Fibroblast of upper back skin (primary cell): ENCODE results near the gene ADIPOR2.
"Not testable (repeated sequence)": the region's sequence is repeated elsewhere in the genome, so short reads cannot be mapped to it uniquely, and the experiment has no call there.

Experiments
- DNase-seq: peaks from one replicate; pipeline ENCODE4 v3.0.0-alpha.2; 2013

ADIPOR2 gene

DNA sequence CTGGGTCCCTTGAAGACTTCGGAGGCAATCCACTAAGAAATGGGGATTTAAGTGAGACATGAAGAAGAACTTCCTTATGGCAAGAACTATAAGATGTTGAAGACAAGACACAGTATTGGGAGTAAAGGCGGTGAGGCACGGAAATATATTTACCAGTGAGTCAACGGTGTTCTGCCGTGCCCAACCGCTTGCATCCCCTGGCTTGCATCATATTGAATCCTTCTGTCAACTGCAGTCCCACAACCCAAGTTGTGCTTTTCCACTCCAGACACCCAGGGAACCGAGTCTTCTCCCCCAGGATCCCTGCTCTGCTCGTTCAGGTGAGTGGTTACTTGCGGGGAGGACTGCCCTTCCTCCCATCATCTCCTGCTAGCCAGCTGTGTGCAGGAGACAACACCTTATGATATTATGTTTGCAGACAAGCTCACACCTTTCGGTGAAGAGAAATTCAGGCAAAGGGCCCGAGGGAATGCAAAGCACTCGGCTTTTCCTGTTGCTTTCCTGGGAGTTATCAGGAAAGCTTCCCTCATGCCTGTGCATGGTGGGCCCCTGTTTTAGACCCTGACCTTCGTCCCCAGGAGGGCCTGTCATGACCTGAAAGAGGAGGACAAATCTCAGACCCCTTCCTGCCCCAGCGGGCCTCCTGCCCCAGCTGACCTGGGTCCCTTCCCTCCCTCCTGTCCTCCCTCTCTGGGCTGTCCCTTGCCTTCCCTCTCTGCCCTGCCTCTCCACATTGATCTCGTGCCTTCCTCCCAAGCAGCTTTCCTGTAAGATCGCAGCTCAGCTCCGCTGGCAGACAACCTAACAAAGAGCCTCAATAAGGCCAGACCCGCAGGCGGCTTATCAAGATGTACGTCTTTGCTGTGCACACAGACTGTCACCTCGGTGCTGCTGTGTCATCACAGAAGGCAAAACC is 125.2 kb downstream of the ADIPOR2 start:
- DNase-seq = no peak

DNA sequence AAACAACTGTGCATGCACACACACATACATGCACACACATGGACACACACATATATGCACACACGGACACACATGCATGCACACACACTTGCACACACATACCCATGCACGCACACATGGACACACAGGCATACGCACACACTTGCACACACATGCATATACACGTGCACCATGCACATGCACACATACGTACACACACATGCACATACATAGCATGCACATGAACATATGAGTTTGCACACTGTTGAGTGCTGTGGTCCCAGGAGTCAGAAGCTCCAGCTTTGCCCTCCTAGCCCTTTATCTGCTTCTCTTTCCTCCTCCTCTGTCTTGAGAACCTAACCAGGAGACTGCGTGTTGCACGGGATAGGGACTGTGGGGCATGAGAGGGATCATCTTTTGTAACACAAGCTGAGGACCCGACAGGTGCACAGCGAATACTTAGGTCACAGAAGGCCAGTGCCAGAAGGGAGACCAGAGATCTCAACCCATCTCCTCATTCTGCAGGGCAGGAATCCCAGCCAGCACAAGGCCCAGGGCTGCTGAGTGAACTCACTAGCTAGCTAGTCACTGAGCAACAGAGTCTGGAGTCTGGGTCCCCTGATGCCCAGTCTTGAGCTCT is 126.0 kb downstream of the ADIPOR2 start:
- no peak for DNase-seq

DNA sequence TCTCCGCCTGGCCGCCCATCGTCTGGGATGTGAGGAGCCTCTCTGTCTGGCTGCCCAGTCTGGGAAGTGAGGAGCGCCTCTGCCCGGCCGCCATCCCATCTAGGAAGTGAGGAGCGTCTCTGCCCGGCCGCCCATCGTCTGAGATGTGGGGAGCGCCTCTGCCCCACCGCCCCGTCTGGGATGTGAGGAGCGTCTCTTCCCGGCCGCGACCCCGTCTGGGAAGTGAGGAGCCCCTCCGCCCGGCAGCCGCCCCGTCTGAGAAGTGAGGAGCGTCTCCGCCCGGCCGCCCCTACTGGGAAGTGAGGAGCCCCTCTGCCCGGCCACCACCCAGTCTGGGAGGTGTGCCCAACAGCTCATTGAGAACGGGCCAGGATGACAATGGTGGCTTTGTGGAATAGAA is 127.1 kb downstream of the ADIPOR2 start:
- not testable (repeated sequence) for DNase-seq

DNA sequence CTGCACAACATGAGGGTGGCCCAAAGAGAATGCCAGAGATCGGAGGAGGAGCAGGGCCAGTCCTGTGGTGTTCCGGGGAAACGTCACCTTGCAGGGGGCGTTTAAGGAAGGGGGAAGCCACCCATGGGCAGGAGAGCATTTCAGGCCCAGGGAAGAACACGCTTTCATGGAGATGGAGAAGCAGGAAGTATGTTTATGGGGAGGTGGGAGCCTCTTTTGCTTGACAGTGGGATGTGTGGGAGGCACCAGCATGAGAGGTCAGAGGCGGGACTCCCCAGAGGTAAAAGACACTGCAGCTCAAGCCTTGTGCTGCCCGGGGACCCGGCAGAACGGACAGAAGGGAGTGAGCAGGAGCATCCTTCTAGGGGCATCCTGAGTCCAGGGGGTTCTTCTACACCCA is 128.2 kb downstream of the ADIPOR2 start:
- no peak for DNase-seq

DNA sequence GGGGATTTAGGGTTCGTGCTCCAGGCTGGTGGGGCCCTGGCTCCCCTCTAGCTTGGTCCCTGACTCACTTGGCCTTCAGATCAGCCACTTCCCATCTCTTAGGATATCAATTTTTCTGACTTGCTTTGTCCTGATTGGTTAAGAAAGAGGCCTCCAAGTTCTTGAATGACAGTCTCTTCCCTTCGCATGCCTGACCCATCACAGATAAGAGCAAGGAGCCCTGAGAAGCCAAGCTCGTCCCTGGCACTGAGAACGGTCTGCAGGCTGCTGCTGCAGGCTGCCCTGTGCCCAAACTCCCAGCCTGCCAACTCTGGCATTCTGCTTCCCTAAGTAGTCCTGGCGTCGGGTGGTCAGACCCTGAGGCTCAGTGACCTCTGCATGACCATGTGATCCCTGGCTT is 128.7 kb downstream of the ADIPOR2 start:
- no peak for DNase-seq

DNA sequence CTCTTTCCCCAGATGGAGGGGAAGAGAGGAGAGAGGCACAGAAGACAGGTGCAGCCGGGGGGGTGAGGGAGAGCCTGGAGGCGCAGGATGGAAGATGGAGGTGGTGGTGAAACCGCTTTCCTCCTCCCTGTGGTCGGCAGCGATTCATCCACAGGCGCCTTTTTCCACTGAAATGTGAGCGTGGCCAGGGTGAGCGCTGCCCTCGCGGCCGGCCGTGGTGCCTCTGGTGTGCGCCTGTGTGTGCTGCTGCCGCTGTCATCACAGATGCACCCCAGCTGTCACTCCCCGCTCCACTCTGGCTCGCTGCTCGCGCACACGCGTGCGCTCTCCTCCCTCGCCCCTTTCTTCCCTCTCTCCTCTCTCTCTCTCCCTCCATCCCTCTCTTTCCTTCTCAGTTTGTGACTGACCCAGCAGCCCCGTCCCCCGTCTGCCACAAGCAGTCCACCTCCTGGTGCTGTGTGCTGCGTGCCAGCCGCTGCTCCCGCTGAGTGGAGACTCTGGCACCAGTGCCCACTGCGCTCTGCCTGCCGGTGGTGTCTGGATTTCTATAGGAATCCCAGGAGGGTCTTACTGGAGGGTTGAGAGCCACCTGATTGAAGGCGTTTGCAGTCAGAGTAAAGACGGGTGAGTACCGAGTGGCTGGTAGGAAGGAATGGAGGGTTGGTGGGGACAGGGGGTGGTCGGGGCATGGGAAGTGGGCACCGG is 129.5 kb downstream of the ADIPOR2 start, which contains the start of gene LRTM2:
TSS of gene LRTM2 (plus strand) at position 375 of the 705 bp plus-strand sequence. CDS start 7,584 bp downstream, outside the sequence.
- DNase-seq = no peak

DNA sequence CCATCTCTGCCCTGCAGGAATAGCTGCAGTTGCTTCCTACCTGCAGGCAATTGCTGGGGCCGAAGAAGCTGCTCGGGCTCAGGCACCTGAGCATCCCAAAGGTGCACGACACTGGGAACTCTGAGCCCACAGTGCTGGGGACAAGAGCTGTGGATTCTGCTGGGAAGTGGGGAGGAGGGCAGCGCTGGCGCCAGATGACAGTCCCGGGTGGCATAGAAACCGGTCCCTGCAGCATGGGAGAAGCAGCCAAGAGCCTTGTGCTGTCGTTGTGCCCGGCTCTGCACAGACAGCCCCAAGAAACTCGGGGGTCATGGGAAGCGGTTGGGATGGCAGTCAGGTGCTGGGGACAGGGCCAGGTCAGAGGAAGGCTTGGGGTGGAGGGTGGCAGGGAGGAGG is 130.0 kb downstream of the ADIPOR2 start:
- no peak for DNase-seq

DNA sequence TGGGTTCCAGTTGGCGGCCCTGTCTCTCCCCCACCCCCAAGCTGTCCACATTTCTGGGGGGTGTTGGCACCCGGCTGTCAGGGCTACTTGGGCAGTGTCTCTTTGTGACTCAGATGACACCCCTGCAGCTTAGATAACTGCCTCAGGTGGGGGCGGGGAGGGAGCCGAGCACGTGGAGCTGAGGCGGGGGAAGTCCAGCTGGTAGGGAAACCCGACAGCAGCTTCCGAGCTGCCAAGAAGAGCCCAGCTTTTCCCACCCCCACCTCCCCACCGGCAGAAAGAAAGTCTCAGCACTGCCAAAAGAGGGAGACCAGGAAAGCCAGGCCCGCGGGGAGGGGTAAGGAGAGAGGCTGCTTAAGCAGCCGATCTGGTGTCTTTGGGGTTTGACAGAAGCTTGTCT is 130.9 kb downstream of the ADIPOR2 start:
- no peak for DNase-seq

DNA sequence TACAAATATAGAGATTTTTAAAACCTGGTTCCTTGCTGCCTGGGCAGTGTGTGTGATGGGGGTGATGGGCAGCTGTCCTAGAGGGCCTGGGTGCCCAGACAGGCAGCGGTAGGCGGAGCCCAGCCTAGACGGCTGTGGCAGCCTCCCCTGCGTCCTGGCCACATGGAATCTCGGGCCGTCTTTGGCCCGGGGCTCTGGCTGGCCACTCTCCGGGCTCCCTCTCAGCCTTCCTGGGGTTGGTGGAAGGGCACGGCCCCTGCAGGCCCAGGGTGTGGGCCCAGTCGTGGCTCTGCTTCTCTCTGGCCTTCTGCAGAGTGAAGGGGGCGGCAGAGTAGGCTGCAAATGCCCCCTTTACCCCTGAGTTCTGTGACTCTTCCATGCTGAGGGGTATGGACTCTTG is 131.8 kb downstream of the ADIPOR2 start:
- no peak for DNase-seq

DNA sequence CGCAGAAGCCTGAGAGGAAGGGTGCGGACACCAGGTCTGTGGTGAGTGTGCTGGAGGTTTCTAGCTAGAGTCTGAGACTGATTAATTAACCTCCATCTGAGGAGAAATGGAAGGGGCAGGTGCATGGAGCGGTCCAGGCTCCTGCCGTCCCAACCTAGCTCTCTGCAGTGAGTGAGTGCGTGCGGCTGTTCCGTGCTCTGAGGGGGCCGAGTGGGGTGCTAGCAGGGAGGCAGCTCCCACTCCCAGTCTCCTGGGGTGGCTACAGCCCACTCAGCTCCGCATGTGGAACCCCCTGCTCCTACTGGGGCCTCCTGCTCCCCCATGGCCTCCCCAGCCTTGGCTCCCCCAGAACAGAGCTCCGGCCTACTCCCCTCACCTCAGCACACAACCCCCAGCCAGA is 132.4 kb downstream of the ADIPOR2 start:
- DNase-seq = no peak

DNA sequence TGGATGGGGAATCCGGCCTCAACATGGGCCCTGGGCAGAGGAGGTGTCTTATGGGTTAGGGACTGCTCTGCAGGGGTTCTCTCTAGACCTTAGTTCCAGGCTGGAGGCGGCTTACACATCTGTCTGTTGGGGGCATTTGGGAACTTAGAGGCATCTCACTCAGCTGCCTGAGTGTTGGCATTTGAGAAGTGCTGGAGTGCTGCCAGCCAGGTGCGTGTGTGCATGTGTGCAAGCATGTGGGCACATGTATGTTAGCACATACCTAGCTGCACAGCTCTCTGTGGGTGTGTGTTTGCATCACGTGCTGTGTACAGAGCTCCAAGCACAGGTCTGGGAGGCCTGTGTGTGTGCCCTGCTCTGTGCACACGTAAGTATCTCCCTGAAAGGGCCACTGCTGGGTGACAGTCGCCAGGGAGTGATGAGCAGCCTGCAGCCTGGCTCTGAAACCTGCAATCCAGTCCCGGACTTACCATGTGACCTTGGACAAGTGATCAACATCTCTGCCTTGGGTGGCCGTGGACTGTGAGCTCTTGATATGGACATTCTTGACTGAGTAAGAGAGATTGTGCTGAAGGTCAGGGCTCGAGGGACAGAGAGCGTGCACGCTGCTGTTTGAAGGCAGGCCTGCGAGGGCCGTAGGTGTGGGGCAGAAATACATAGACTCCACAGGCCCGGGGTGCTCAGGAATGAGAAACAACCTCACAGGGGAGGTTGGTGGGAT is 134.7 kb downstream of the ADIPOR2 start:
- no peak for DNase-seq

DNA sequence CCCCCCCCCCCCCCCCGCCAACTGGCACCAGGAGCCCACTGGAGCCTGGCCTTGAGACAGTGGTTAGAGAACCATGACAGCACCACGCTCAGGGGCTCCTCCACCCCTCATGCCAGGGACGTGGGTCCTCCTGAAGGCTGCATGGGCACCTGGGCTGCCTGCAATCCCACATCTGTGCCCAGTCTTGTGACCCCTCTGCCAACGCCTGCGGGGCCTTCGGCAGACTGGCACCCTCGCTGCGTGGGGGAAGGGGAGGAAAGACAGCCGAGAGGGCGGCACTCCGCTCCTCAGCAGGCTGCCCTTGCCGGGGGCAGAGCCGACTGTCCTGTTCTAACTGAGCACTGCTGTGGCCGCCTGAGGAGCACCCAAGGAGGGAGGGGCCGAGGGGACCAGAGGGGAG is 135.5 kb downstream of the ADIPOR2 start:
- no peak for DNase-seq

DNA sequence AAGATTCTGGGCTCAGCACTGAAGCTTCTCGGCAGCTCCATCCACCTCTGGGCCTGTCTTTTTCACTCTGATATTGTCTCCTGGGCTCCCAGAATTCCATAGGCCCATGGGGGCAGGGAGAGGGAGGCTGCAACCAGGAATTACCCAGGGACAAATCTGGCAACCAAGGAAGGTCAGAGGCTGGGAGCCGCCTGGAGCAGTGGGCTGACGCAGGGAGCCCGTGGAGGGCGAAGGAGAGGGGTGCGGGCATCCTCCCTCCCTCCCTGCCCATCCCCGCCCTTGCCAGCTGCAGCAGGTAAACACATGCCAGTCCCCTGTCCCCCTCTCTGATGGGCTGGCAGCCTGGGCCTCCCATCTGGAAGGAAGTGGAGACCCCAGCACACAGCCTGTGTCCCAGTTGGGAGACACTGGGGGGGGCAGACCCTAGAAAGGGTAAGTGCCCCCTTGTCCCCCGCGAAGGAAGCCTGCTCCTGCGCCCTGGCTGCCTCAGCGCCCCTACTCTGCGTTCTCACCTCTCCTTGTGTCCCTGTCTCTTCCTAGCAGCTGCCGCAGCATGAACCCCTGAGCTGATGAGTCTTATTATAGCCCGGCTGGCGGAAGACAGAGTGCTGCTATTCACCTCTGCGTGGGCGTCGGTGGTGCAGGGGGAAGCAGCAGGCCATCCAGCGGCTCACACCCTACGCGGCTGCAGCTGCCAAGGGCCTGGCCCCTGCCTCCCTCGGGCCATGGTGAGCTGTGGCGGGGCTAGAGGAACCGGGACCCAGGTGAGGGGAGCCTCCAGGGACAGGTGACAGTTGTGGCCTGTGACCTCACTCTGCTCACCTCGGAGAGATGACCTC is 136.2 kb downstream of the ADIPOR2 start:
- DNase-seq = no peak

DNA sequence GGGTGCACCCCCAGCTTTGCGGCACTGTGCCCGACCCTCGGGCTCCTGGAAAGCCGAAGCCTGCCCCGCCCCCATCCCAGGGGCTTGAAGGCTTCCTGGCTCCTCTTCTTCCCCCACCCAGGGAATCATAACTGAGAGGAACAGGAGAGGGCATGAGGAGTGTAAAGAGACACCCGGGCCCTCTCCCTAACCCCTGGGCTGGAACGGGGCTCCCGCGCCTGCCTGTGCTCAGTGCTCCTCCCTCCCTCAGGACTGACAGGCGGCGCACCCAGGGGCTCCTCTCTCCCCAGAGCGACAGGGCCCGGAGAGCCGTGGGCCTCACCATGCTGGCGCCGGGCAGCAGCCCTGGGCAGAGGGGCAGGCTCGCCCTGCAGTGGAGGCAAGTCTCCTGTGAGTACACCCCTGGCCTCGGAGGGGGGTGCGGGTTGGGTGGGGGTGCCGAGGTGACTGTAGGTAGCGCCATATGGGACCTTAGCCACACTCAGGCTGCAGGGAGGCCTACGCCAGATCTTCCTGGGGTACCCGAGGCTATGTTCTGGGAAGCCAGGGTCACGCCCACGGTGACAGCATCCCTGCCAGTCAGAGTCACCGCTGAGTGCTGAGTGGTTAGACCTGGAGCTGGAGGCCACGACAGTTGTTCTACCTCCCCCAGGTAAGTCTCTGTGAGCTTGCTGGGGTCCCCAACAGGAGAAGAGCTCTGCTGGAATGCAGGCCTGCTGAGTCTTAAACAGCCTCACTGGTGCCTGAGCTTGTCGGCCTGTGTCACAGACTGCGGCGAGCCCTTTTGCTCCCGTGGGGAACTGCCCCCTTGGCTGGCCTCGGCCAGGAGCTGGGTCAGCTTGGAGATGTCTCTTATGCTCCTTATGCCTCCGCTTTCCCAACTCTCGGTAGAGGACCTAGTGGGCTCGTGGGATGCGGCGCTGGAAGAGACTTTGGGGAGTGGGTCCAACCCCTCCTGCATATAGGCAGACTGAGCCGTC is 137.2 kb downstream of the ADIPOR2 start:
- no peak for DNase-seq

DNA sequence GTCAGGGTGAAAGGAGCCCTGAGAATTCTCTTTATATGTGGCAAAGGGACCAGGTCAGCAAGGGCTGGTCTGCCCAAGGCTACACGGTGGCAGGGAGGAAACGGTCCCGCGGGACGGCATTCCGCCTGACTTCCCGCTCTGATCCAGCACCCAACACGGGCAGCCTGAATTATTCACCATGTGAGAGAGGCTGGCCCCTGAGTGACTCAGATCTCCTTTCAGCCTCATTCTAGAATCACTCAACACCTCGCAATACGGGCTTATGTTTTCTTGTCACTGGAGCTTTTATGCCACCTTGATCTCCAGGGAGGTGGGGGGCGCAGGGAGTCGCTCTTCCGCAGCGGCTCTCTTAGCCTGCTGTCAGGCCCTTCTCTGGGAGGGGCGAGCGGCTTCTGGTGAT is 138.0 kb downstream of the ADIPOR2 start:
- no peak for DNase-seq

DNA sequence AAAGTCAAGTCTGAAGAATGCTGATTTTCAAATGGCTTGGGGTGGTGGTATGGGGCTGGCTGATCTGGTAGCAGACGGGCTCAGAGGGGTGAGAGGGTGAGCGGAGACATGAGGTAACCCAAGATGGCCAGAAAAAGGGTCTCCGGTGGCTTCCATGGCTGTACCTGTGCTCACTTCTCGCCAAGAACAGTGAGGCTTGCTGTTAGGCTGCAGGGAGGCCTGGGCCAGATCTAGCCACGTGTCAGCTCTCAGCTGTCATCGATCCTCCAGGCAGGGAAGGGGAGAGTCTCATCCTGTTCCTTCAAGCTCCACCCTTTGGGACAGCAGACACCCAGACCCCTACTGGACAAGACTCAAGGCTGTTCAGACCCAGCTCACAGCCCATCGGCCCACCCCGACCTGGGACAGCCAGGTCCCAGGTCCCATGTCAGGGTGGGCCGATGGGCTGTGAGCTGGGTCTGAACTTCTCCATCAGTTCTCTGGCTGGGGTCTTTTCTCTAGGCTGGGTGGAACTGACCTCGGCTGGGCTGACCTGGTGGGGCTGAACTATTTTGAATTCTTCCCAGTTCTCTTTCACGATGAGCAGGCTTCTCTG is 138.5 kb downstream of the ADIPOR2 start:
- DNase-seq = no peak

DNA sequence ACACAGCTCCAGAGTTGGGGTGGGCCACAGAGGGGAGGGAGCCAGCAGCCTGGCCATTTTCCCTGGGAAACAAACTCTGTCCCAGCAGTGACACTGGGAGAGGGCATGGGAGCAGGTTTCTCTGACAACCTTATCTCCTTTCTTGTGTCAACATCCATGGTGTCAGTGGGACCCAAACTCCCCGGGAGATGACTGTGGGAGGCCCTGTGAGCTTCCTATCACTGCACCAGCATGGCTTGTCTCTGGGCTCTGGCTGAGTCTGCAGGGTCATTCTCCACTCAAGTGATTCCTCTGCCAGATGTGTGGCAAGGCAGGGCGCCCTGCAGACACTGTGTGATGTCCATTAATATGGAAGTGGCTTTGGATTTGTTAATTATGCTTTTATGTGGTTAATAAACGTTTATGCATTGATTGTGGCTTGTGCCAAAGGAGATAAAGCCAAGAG is 139.6 kb downstream of the ADIPOR2 start:
- DNase-seq = no peak

DNA sequence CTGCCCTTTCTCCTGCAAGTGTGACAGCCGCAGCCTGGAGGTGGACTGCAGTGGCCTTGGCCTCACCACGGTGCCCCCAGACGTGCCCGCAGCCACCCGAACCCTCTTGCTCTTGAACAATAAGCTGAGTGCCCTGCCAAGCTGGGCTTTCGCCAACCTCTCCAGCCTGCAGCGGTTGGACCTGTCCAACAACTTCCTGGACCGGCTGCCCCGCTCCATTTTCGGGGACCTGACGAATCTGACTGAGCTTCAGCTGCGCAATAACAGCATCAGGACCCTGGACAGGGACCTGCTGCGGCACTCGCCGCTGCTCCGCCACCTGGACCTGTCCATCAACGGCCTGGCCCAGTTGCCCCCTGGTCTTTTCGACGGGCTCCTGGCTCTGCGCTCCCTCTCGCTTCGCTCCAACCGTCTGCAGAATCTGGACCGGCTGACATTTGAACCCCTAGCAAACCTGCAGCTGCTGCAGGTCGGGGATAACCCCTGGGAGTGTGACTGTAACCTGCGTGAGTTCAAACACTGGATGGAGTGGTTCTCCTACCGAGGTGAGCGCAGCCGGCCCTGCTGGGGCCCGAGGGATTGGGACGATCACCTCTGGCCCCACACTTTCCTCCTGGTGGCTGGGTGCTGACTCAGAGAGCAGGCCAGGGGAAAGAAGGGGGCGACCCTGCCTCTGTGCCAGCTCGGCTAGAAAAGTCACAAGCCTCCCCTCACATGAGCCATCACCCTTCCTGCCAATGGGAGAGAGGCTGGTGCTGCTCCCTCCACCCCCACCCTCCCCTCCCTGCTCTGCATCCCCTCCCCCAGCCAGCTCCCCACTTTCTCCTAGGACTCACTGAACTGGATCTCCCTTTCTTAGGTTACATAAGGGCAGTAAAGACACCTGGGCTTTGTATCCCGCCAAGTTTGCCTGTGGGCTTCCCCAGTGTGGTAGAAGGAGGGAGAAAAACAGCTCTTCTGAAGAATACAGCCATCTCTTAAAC is 140.4 kb downstream of the ADIPOR2 start:
- peak; percentile 51 for DNase-seq
